ENCODE data around the gene PTPN3. TPM values are rescaled to one million over a fixed set of nuclear protein-coding genes. Genes with fewer than 3 reads are reported as not detected.

Gene PTPN3
- total RNA-seq, 1 experiment from 2014 or later = 1.1 TPM

GRCh38 chr9:109411798-109412352 lies 86.2 kb downstream of the PTPN3 start:
- H3K36me3 ChIP-seq (ENCODE audit: insufficient read depth, low read length, poor library complexity, severe bottlenecking) = no peaks in the 10 kb centered on the region
- TF ChIP-seq CTCF (conservative IDR thresholded peaks at IDR 0.05; ENCODE audit: low read depth, low read length) (peak; percentile 76), EZH2 (IDR thresholded peaks at IDR 0.05; ENCODE audit: borderline replicate concordance, low read depth, low read length, poor library complexity, severe bottlenecking) (no peak)
- H3K4me1 ChIP-seq (ENCODE audit: insufficient read depth, low read length, poor library complexity, severe bottlenecking) = no peaks in the 10 kb centered on the region
- DNase-seq (ENCODE audit: low spot score) = peak; percentile 42
- POLR2A ChIA-PET (ENCODE audit: low non-redundant PET) = no interaction called here
- H3K9me3 ChIP-seq (ENCODE audit: low read depth, low read length, poor library complexity, severe bottlenecking) = no peaks in the 10 kb centered on the region
- no peak overlapping the region for H3K4me3 ChIP-seq (ENCODE audit: low read depth, low read length, poor library complexity, severe bottlenecking)
- no TSS peak for BruUV-seq (replicated peaks)
- intact Hi-C loops (cut with micrococcal nuclease; ENCODE audit: unreplicated experiment) = no loop called here
- H3K27me3 ChIP-seq (replicated peaks; ENCODE audit: insufficient read depth, low read depth, low read length, poor library complexity) = no peaks in the 10 kb centered on the region
- no peak overlapping the region for H3K27ac ChIP-seq (ENCODE audit: low read depth, low read length, poor library complexity, severe bottlenecking)
- CTCF ChIA-PET = interaction anchor here (0.7 to 0.9 kb wide), 2 partner anchors 11 to 351 kb away, joined by 3 to 5 read pairs; no protein-coding TSS in a partner anchor

- H3K9me3 ChIP-seq (ENCODE audit: low read depth, low read length, poor library complexity, severe bottlenecking) = no peaks in the 10 kb centered on the region
- no peak overlapping the region for H3K27ac ChIP-seq (ENCODE audit: low read depth, low read length, poor library complexity, severe bottlenecking)
- no peak for DNase-seq (ENCODE audit: low spot score)
- no peak for TF ChIP-seq EZH2 (IDR thresholded peaks at IDR 0.05; ENCODE audit: borderline replicate concordance, low read depth, low read length, poor library complexity, severe bottlenecking)
- TF ChIP-seq CTCF (conservative IDR thresholded peaks at IDR 0.05; ENCODE audit: low read depth, low read length) = no peak
- no TSS peak for BruUV-seq (replicated peaks)
- H3K36me3 ChIP-seq (ENCODE audit: insufficient read depth, low read length, poor library complexity, severe bottlenecking) = no peaks in the 10 kb centered on the region
- no peaks in the 10 kb centered on the region for H3K4me1 ChIP-seq (ENCODE audit: insufficient read depth, low read length, poor library complexity, severe bottlenecking)
- no peaks in the 10 kb centered on the region for H3K27me3 ChIP-seq (replicated peaks; ENCODE audit: insufficient read depth, low read depth, low read length, poor library complexity)
- ChIA-PET POLR2A (ENCODE audit: low non-redundant PET) (no interaction called here), CTCF (interaction anchor here (0.9 kb wide), 1 partner anchor 11 kb away, joined by 3 read pairs; no protein-coding TSS in a partner anchor)
- intact Hi-C loops (cut with micrococcal nuclease; ENCODE audit: unreplicated experiment) = no loop called here
- no peak overlapping the region for H3K4me3 ChIP-seq (ENCODE audit: low read depth, low read length, poor library complexity, severe bottlenecking)
Observed at GRCh38 chr9:109411069-109411761, 86.9 kb downstream of the PTPN3 start.

GRCh38 chr9:109409773-109410397 lies 88.2 kb downstream of the PTPN3 start:
- DNase-seq (ENCODE audit: low spot score) = no peak
- Histone ChIP-seq H3K27ac (ENCODE audit: low read depth, low read length, poor library complexity, severe bottlenecking) (no peak overlapping the region), H3K4me3 (ENCODE audit: low read depth, low read length, poor library complexity, severe bottlenecking) (no peak overlapping the region), H3K27me3 (replicated peaks; ENCODE audit: insufficient read depth, low read depth, low read length, poor library complexity) (no peaks in the 10 kb centered on the region), H3K36me3 (ENCODE audit: insufficient read depth, low read length, poor library complexity, severe bottlenecking) (no peaks in the 10 kb centered on the region), H3K9me3 (ENCODE audit: low read depth, low read length, poor library complexity, severe bottlenecking) (no peaks in the 10 kb centered on the region), H3K4me1 (ENCODE audit: insufficient read depth, low read length, poor library complexity, severe bottlenecking) (no peaks in the 10 kb centered on the region)
- CTCF ChIA-PET = interaction anchor here (0.6 kb wide), 1 partner anchor 16 kb away, joined by 5 read pairs; no protein-coding TSS in a partner anchor
- POLR2A ChIA-PET (ENCODE audit: low non-redundant PET) = no interaction called here
- intact Hi-C loops (cut with micrococcal nuclease; ENCODE audit: unreplicated experiment) = loop anchor here (10.0 kb wide), 1 partner anchor 165 kb away; no protein-coding TSS in a partner anchor
- TF ChIP-seq EZH2 (IDR thresholded peaks at IDR 0.05; ENCODE audit: borderline replicate concordance, low read depth, low read length, poor library complexity, severe bottlenecking) = no peak
- peak; percentile 32 for TF ChIP-seq CTCF (conservative IDR thresholded peaks at IDR 0.05; ENCODE audit: low read depth, low read length)
- BruUV-seq (replicated peaks) = no TSS peak
